HL-60 (cell line): Measurements from ENCODE around the gene CLDN17.

ENCODE experiments used
- POLR2AphosphoS5 ChIP-seq: IDR thresholded peaks from 2 replicates; pipeline ENCODE4 v1.6.1; 2012; ENCODE audit warnings: low read depth
- TF ChIP-seq, protein P1 (sequence below): IDR thresholded peaks from one replicate; pipeline ENCODE4 v1.5.1; 2011; ENCODE audit warnings: low read length, control low read depth, inconsistent platforms; ENCODE audit not compliant: insufficient read depth

DNA sequence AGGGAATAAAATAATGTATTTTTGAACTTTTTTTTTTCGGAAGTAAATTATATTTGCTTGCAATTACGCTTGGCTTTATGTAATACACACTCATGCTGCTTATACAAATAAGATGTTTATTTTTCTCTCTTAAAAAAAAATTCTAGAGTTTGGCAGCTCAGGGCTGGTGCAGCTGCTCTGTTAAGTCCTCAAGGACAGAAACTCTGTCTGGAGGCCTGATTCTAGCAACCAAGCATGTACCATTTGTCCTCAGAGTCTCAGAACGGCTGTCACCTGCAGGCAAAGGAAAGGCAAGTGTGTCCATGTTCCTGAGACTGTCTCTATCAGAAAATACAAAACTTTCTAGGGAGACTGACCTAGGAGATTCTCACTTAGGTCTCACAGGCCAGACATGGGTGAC, 23.2 kb upstream of the CLDN17 start:
- TF ChIP-seq, protein P1, sequence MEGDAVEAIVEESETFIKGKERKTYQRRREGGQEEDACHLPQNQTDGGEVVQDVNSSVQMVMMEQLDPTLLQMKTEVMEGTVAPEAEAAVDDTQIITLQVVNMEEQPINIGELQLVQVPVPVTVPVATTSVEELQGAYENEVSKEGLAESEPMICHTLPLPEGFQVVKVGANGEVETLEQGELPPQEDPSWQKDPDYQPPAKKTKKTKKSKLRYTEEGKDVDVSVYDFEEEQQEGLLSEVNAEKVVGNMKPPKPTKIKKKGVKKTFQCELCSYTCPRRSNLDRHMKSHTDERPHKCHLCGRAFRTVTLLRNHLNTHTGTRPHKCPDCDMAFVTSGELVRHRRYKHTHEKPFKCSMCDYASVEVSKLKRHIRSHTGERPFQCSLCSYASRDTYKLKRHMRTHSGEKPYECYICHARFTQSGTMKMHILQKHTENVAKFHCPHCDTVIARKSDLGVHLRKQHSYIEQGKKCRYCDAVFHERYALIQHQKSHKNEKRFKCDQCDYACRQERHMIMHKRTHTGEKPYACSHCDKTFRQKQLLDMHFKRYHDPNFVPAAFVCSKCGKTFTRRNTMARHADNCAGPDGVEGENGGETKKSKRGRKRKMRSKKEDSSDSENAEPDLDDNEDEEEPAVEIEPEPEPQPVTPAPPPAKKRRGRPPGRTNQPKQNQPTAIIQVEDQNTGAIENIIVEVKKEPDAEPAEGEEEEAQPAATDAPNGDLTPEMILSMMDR: no peak
- TF ChIP-seq POLR2AphosphoS5: no peak
